ENCODE data around the gene C12orf42.

Gene C12orf42

DNA sequence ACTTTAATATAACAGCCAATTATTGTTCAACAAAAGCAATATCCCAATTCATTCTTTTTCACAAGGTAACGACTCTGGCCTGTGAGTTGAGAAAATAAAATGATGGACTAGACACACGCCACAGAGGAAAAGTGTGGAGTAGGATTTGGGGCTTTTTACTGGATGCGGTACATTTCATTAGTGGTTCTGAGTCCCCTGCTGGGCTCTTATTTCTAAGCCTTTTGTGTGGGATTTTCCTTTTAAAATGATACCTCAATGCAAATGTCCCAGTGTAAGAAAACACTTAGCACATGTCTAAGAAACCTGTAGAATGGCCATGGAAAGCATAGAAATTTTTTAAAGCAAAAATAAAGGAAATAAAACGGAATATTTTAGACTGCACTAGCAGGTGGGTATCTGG lies 73.4 kb downstream of the C12orf42 start:
- no peaks in the 10 kb centered on the region for H3K27me3 ChIP-seq
- no peak overlapping the region for H3K27ac ChIP-seq
- peaks cover 0 to 5% (median 0%) of the 10 kb centered on the region in 11 experiments; a peak in 2 of 22 replicates for H3K9me3 ChIP-seq (replicated peaks in 1 of 11)
- no peak overlapping the region for H3K4me3 ChIP-seq
- H3K36me3 ChIP-seq, result no peaks in the 10 kb centered on the region
- no peak overlapping the region for H3K4me2 ChIP-seq
- H3K9ac ChIP-seq, result no peak overlapping the region
- H3K4me1 ChIP-seq, result no peaks in the 10 kb centered on the region
- no peaks in the 10 kb centered on the region for H4K20me1 ChIP-seq
- no peak for TF ChIP-seq Cebpa-rat (IDR thresholded peaks at IDR 0.05)

DNA sequence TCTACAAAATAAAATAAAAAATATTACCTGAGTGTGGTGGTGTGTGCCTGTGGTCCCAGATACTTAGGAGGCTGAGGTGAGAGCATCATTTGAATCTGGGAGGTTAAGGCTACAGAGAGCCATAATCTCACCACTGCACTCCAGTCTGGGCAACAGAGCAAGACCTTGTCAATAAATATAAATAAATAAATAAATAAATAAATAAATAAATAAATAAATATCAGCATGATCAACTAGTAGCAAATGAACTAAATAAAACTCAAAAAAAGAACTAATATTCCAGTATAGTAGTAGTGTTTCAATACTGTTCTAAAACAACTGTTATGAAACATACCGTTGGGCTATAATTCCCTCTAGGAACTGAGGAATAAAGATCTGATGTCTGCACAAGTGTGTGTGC lies 74.4 kb downstream of the C12orf42 start:
- no peak overlapping the region for H3K27ac ChIP-seq
- H4K20me1 ChIP-seq, result no peaks in the 10 kb centered on the region
- H3K9ac ChIP-seq, result no peak overlapping the region
- no peak for TF ChIP-seq Cebpa-rat (IDR thresholded peaks at IDR 0.05)
- H3K4me2 ChIP-seq, result no peak overlapping the region
- H3K9me3 ChIP-seq (replicated peaks in 1 of 11), result peaks cover 0 to 5% (median 0%) of the 10 kb centered on the region in 11 experiments; a peak in 1 of 22 replicates
- no peak overlapping the region for H3K4me3 ChIP-seq
- no peaks in the 10 kb centered on the region for H3K36me3 ChIP-seq
- H3K27me3 ChIP-seq, result no peaks in the 10 kb centered on the region
- no peaks in the 10 kb centered on the region for H3K4me1 ChIP-seq

DNA sequence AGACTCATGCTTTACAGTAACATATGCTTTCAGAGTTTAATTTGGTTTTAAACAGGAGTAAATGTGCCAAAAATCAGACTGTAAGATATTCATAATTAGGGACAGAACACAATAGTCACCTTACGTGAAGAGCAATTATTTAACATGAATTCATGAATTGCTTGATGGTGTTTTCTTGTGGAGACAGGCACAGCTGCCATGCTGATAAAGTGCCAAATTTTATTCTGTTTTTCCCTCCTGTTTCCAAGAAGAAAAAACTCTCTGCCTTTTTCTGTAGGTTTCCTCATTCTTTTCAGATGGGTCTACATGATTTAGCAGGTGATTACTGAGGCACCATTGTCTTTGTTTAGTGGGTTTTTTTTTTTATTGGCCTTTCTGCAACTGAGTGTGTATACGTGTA lies 80.1 kb downstream of the C12orf42 start:
- Histone ChIP-seq H3K27me3 (no peaks in the 10 kb centered on the region), H3K9me3 (replicated peaks in 1 of 11) (no peaks in the 10 kb centered on the region), H3K9ac (no peak overlapping the region), H4K20me1 (no peaks in the 10 kb centered on the region), H3K4me1 (no peaks in the 10 kb centered on the region), H3K4me2 (no peak overlapping the region), H3K36me3 (no peaks in the 10 kb centered on the region), H3K4me3 (no peak overlapping the region), H3K27ac (no peak overlapping the region)
- no peak for TF ChIP-seq Cebpa-rat (IDR thresholded peaks at IDR 0.05)

DNA sequence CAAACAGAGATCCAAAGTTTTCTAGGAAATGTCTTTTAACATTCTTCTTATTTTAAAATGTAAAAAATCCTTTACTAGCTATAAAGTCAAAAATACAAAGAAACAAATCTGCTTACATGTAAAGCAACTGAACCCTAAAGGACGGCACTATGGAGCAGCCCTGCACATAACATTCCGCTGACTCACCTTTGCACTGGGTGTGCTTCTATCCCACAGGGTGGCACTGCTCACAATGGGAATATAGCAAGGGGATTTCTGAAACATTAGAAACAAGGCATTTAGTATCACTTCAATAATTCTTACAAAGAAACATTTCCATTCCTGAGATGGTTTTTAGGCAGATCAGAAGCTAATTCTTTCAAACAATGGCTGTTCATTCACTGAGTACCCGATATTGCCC lies 94.3 kb downstream of the C12orf42 start:
- Histone ChIP-seq H3K9me3 (replicated peaks in 1 of 11) (peaks cover 0 to 4% (median 0%) of the 10 kb centered on the region in 11 experiments; a peak in 1 of 22 replicates), H3K4me1 (peaks cover 0 to 22% (median 15%) of the 10 kb centered on the region in 10 experiments; a peak in 12 of 20 replicates), H3K27ac (no peak overlapping the region), H3K4me3 (no peak overlapping the region), H3K36me3 (no peaks in the 10 kb centered on the region), H3K4me2 (no peak overlapping the region), H4K20me1 (no peaks in the 10 kb centered on the region), H3K9ac (no peak overlapping the region), H3K27me3 (no peaks in the 10 kb centered on the region)
- no peak for TF ChIP-seq Cebpa-rat (IDR thresholded peaks at IDR 0.05)

DNA sequence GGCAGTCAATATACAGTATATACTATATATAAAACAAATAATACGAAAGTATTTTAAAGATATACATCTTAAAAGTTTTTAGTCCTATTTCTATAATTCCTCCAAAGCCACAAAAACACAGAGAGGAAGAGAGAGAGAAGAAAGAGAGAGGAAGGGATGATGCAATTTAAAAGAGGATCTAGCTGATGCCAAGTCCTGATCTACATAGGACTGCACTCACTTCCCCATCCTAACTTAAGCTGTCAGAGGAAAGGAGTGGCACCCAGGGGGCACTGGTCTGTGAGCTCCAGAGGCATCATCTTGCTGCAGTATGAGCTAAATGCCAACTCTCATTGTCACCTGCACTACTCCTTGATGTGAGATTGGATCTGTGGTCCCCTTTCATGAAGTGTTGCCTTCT lies 95.8 kb downstream of the C12orf42 start:
- H3K36me3 ChIP-seq, result no peaks in the 10 kb centered on the region
- peaks cover 0 to 22% (median 15%) of the 10 kb centered on the region in 10 experiments; a peak in 12 of 20 replicates for H3K4me1 ChIP-seq
- peaks cover 0 to 9% (median 0%) of the 10 kb centered on the region in 11 experiments; a peak in 1 of 22 replicates for H3K9me3 ChIP-seq (replicated peaks in 1 of 11)
- peak overlapping the region in 1 of 11 experiments; percentile 9; a peak in 1 of 22 replicates for H3K27ac ChIP-seq
- H3K4me3 ChIP-seq, result no peak overlapping the region
- H3K9ac ChIP-seq, result no peak overlapping the region
- peak overlapping the region in 8 of 11 experiments; percentile 18 to 83 (median 66); a peak in 13 of 22 replicates for H3K4me2 ChIP-seq
- no peaks in the 10 kb centered on the region for H3K27me3 ChIP-seq
- H4K20me1 ChIP-seq, result no peaks in the 10 kb centered on the region
- TF ChIP-seq Cebpa-rat (IDR thresholded peaks at IDR 0.05), result peak in 8 of 11 experiments; percentile 35 to 73 (median 62); a peak in 12 of 22 replicates

DNA sequence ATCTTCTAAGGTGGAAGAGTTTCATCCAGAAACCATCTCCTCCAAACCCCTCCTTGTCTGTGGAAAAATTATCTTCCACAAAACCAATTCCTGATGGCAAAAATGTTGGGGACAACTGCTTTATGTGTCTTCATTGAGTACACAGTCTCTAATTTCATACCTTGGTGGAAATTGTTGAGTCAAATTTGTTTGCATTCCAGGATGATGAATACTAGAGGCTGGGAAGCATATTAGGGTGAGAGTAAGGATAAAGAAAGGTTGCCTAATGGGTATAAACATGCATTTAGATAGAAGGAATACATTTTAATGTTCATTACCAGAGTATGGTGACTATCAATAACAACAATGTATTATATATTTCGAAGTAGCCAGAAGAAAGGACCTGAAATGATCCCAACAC lies 98.2 kb downstream of the C12orf42 start:
- no peak overlapping the region for H3K9ac ChIP-seq
- peaks cover 0 to 9% (median 0%) of the 10 kb centered on the region in 11 experiments; a peak in 1 of 22 replicates for H3K9me3 ChIP-seq (replicated peaks in 1 of 11)
- TF ChIP-seq Cebpa-rat (IDR thresholded peaks at IDR 0.05), result no peak
- peaks cover 0 to 22% (median 15%) of the 10 kb centered on the region in 10 experiments; a peak in 12 of 20 replicates for H3K4me1 ChIP-seq
- H3K36me3 ChIP-seq, result no peaks in the 10 kb centered on the region
- no peaks in the 10 kb centered on the region for H3K27me3 ChIP-seq
- no peak overlapping the region for H3K4me3 ChIP-seq
- no peak overlapping the region for H3K4me2 ChIP-seq
- no peak overlapping the region for H3K27ac ChIP-seq
- H4K20me1 ChIP-seq, result no peaks in the 10 kb centered on the region

DNA sequence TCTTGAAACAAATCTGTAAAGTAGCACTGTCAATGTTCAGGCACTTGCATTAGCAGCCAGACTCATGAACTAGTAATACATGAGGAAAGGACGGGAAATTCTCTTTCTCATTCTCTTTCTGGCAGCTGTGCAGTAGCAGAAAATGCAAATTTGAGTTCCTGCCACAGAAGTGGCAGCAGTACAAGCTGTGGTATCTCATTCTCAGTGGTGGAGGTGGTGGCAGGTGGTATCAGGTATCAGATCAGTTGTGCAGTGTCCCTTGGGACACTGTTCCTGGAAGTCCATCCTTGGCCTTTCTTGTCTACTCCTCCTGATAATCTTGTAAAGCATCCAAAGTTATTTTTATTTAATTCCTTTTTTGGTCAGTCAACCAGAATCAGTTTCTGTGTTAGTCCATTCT lies 103.0 kb downstream of the C12orf42 start:
- H3K27ac ChIP-seq, result no peak overlapping the region
- H3K4me2 ChIP-seq, result no peak overlapping the region
- H3K27me3 ChIP-seq, result no peaks in the 10 kb centered on the region

DNA sequence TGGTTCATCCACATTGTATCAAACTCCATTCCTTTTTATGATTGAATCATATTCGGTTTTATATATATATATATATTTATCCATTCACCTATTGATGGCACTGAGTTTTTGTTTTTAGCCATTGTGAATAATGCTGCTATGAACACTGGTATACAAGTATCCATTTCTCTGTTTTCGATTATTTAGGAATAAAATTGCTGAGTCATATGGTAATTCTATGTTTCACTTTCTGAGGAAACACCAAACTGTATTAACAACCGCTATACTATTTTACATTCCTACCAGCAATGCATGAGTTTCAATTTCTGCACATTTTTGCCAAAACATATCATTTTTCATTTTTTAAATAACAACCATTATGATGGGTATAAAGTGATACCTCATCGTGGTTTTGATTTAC lies 104.7 kb downstream of the C12orf42 start:
- Histone ChIP-seq H3K9ac (no peak overlapping the region), H3K4me1 (no peaks in the 10 kb centered on the region; a peak in 1 of 20 replicates), H3K36me3 (no peaks in the 10 kb centered on the region), H3K4me3 (no peak overlapping the region), H3K4me2 (no peak overlapping the region), H4K20me1 (no peaks in the 10 kb centered on the region), H3K9me3 (replicated peaks in 1 of 11) (peaks cover 0 to 9% (median 0%) of the 10 kb centered on the region in 11 experiments; a peak in 3 of 22 replicates), H3K27ac (peak overlapping the region in 1 of 11 experiments; percentile 25; a peak in 1 of 22 replicates), H3K27me3 (no peaks in the 10 kb centered on the region)
- no peak for TF ChIP-seq Cebpa-rat (IDR thresholded peaks at IDR 0.05)

More for the DNA sequence above, 103.0 kb downstream of the C12orf42 start:
- Histone ChIP-seq H3K4me1 (no peaks in the 10 kb centered on the region; a peak in 1 of 20 replicates), H3K36me3 (no peaks in the 10 kb centered on the region), H3K4me3 (no peak overlapping the region), H3K9ac (no peak overlapping the region), H4K20me1 (no peaks in the 10 kb centered on the region), H3K9me3 (replicated peaks in 1 of 11) (peaks cover 0 to 16% (median 0%) of the 10 kb centered on the region in 11 experiments; a peak in 3 of 22 replicates)
- no peak for TF ChIP-seq Cebpa-rat (IDR thresholded peaks at IDR 0.05)

DNA sequence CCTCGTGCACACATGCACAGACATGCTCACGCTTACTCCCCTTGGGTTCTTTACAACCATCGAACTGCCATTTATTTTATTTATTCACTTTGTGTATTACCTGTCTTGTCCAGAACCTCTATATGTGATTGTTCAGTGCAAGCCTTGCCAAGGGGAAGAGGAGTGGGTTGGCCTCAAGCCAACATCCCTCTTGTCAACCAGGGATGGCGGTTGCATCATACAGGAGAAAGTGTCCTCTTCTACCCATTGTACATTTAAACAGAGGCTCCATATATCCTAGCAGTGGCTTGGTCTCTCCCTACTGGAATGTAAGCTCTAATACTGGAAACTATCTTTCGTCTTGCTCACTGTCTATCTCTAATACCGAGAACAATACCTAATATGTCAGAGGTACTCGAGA lies 108.4 kb downstream of the C12orf42 start:
- Histone ChIP-seq H3K4me2 (no peak overlapping the region), H3K27me3 (no peaks in the 10 kb centered on the region), H3K9ac (no peak overlapping the region), H3K36me3 (no peaks in the 10 kb centered on the region), H3K4me3 (no peak overlapping the region), H3K9me3 (replicated peaks in 1 of 11) (peaks cover 0 to 7% (median 0%) of the 10 kb centered on the region in 11 experiments; a peak in 3 of 22 replicates), H3K4me1 (no peaks in the 10 kb centered on the region), H3K27ac (no peak overlapping the region), H4K20me1 (no peaks in the 10 kb centered on the region)
- TF ChIP-seq Cebpa-rat (IDR thresholded peaks at IDR 0.05), result no peak

DNA sequence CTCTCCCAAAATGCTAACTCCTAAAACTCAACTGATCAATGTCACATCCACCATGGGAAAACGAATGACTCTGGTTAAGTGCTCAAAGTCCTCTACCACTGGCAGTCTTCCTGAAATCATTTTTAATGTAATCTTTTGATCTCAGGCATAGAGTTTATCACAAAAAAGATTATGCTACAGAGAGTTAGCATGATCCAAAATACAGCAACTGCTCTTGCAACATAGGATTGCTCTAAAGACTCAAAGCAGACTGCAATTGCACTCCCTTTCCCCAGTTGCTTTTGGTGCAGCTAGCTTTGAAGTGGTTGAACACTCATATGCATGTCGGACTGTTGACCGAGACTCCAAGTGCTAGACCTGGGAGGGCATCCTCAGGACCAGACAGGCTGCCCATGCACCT lies 109.3 kb downstream of the C12orf42 start:
- TF ChIP-seq Cebpa-rat (IDR thresholded peaks at IDR 0.05), result no peak
- Histone ChIP-seq H3K9ac (no peak overlapping the region), H3K27ac (no peak overlapping the region), H3K4me3 (no peak overlapping the region), H3K9me3 (replicated peaks in 1 of 11) (no peaks in the 10 kb centered on the region), H3K27me3 (no peaks in the 10 kb centered on the region), H3K36me3 (no peaks in the 10 kb centered on the region), H3K4me2 (no peak overlapping the region), H4K20me1 (no peaks in the 10 kb centered on the region), H3K4me1 (no peaks in the 10 kb centered on the region)
